Activated T-helper 1 cell treated with anti-CD3 and anti-CD28 coated beads, Interleukin-12 subunit alpha, Interleukin-12 subunit beta, Interleukin-2, Interleukin-4 antibody, amounts not matched to agents 30 ng/mL and 10 ng/mL and 1 ng/mL, durations not matched to agents 14 hours and 24 hours and 36 hours (primary cell): Measurements from ENCODE around the gene SLC52A3. TPM values are rescaled to one million over a fixed set of nuclear protein-coding genes. Genes with fewer than 3 reads are reported as not detected.

Experiments
- DNase-seq: peaks from one replicate; pipeline ENCODE4 v3.0.0; 2021; ENCODE audit warnings: low spot score
- H3K27ac Mint-ChIP-seq: one replicate; pipeline ENCODE4 v1.8.0; 2021; ENCODE audit warnings: mild to moderate bottlenecking, mixed read lengths
- H3K27me3 Mint-ChIP-seq: one replicate; pipeline ENCODE4 v1.8.0; 2022; ENCODE audit warnings: mild to moderate bottlenecking, moderate library complexity, mixed read lengths; ENCODE audit not compliant: insufficient read depth
- H3K36me3 Mint-ChIP-seq: one replicate; pipeline ENCODE4 v1.8.0; 2021; ENCODE audit warnings: low read depth, mixed read lengths
- H3K4me1 Mint-ChIP-seq: one replicate; pipeline ENCODE4 v1.8.0; 2021; ENCODE audit warnings: low read depth, mixed read lengths
- H3K4me3 Mint-ChIP-seq: one replicate; pipeline ENCODE4 v1.8.0; 2021; ENCODE audit warnings: mild to moderate bottlenecking, moderate library complexity, mixed read lengths
- H3K9me3 Mint-ChIP-seq: one replicate; pipeline ENCODE4 v1.8.0; 2021; ENCODE audit warnings: mixed read lengths
- intact Hi-C: fragments of 100-400 bp; cut with micrococcal nuclease; formaldehyde crosslinking; loops from one replicate; pipeline ENCODE4 v1.15.1; 2024
- total RNA-seq: library from RNA; stranded (reverse); gene quantifications from 2 replicates; pipeline ENCODE4 v1.2.3, GENCODE V29; 2022

The SLC52A3 gene
- total RNA-seq, 1 donor from 2014 or later, result not detected

DNA sequence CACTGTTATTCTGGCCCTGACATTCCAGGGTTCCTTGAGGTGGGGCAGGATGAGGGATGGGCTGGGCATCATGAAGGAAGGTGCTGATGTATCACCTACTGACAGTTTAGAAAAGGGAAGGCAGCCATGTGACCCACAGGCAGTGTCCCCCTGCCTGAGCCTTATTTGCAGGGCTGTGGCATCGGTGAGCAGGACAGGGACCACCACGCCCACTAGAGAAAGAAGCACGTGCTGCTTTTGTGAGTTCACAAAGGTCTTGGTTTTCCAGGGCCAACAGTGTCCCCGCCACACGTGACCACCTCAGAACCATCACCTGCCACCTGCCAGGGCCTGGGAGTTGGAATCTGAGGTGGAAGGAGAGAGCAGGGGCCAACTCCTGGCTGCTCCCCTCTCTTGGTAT is 49.2 kb downstream of the SLC52A3 start:
- peaks cover 6% of the 10 kb centered on the region for H3K27me3 Mint-ChIP-seq
- intact Hi-C loops, result no loop called here
- no peaks in the 10 kb centered on the region for H3K4me1 Mint-ChIP-seq
- no peak overlapping the region for H3K27ac Mint-ChIP-seq
- H3K36me3 Mint-ChIP-seq, result no peaks in the 10 kb centered on the region
- no peak overlapping the region for H3K4me3 Mint-ChIP-seq
- H3K9me3 Mint-ChIP-seq, result no peaks in the 10 kb centered on the region
- no peak for DNase-seq

DNA sequence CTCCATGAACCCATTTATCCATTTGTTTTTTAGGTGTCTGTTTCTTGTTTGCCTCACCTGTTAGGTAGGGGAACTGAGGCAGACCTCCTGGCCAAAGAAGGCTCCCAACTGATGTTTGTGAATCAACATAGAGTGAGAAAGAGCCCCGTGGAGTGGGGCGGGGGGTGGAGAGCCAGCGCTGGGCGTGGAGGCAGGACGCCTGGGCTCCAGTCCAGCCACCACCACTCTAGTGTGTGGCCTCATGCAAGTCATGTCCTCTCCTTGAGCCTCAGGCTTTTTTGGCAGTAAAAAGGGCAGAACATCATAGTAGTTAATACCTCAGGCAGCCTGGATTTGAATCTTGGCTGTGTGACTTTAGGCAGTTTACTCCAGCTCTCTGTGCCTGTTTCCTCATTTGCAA is 50.5 kb downstream of the SLC52A3 start:
- H3K27ac Mint-ChIP-seq, result no peak overlapping the region
- no peak for DNase-seq
- H3K4me1 Mint-ChIP-seq, result no peaks in the 10 kb centered on the region
- intact Hi-C loops, result no loop called here
- H3K4me3 Mint-ChIP-seq, result no peak overlapping the region
- H3K36me3 Mint-ChIP-seq, result no peaks in the 10 kb centered on the region
- H3K9me3 Mint-ChIP-seq, result no peaks in the 10 kb centered on the region
- H3K27me3 Mint-ChIP-seq, result peaks cover 9% of the 10 kb centered on the region

DNA sequence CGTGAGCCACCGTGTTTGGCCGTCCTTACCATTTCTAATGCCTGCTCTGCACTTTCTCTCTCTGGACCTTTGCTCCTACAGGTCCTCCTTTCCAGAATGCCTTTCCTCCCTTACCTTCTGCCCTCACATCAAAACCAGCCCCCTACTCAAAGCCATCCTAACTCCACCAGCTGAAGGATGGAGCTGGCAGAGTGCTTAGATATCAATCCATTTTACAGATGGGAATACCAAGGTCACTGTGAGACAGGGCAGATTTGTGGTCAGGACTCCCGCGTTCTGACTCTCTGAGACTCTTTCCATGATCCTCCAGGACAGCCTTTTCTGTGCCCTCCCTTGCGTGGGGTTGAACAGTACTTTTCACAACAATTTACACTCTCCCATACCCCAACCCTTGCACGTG is 51.0 kb downstream of the SLC52A3 start:
- no peak overlapping the region for H3K27ac Mint-ChIP-seq
- no peaks in the 10 kb centered on the region for H3K4me1 Mint-ChIP-seq
- DNase-seq, result no peak
- H3K4me3 Mint-ChIP-seq, result no peak overlapping the region
- H3K9me3 Mint-ChIP-seq, result no peaks in the 10 kb centered on the region
- intact Hi-C loops, result no loop called here
- H3K36me3 Mint-ChIP-seq, result no peaks in the 10 kb centered on the region
- H3K27me3 Mint-ChIP-seq, result peaks cover 9% of the 10 kb centered on the region

DNA sequence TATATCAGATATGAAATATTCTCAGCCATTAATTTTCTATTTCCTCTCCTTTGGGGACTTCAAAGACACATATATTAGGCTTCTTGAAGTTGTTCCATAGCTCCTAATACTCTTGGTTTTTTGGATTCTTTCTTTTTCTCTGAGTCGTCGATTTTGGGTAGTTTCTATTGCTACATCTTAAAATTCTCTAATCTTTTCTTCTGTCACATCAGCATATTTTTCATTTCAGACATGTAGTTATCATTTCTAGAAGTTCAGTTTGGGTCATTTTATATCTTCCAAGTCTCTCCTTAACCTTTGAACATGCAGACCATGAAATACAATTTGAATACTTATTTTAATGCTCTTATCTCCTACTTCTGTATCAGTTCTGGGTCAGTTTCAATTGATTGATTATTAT is 53.8 kb downstream of the SLC52A3 start:
- Mint-ChIP-seq H3K4me1 (no peaks in the 10 kb centered on the region), H3K36me3 (no peaks in the 10 kb centered on the region), H3K4me3 (no peak overlapping the region), H3K27ac (no peak overlapping the region), H3K9me3 (no peaks in the 10 kb centered on the region), H3K27me3 (peaks cover 19% of the 10 kb centered on the region)
- no peak for DNase-seq
- intact Hi-C loops, result no loop called here

DNA sequence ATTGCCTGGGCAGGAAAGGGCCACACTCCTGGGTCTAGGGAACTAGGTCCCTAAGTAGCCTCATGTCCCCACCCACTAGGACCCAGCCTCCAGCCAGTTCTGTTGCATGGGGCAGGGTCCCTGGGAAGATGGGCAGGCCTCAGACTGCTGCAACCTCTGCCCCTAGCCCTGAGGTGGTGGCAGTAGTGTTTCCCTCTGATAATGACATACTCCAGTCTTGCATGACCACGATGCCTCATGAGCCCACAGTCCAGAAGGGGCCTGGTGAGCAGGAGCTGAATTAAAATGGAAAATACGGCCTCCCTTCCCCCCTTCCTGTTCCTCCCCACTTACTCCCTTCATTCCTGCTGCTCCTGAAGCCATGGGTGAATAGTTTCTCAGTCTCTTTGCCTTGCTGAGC is 56.7 kb downstream of the SLC52A3 start:
- intact Hi-C loops, result no loop called here
- peaks cover 33% of the 10 kb centered on the region for H3K27me3 Mint-ChIP-seq
- H3K4me3 Mint-ChIP-seq, result no peak overlapping the region
- H3K4me1 Mint-ChIP-seq, result no peaks in the 10 kb centered on the region
- H3K36me3 Mint-ChIP-seq, result no peaks in the 10 kb centered on the region
- no peak overlapping the region for H3K27ac Mint-ChIP-seq
- H3K9me3 Mint-ChIP-seq, result peaks cover 6% of the 10 kb centered on the region
- DNase-seq, result no peak

DNA sequence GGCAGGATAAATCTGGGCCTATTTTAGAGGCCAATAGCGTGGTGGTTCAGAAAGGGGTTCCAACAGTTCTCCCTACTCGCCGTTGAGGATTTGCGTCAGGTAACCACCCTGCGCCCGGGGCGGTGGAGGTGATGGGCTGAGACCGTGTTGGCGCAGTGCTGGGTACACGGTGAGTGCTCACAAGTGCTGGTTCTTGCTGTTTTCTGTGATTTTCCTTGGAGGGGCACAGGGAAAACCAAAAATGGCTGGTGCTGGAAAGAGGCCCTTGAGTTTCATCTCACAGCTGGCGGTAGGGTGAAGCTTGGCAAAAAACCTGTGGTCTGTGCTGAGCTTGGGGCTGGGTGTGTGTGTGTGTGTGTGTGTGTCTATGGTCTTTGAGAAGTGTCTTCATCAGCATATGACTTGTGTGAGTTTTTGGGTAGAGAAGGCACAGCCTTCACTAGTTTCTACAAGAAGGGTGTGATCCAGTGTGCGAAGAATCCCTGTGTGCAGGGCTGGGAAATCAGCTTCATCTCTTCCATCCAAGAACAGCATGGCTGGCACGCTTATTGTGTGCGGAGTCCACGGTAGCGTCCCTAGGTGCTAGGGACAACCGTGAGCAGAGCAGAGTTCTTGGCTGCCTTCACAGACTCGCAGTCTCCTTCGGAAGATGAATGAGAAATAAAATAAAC is 57.4 kb downstream of the SLC52A3 start:
- Mint-ChIP-seq H3K27me3 (peaks cover 30% of the 10 kb centered on the region), H3K36me3 (no peaks in the 10 kb centered on the region), H3K4me1 (no peaks in the 10 kb centered on the region), H3K4me3 (no peak overlapping the region), H3K27ac (no peak overlapping the region), H3K9me3 (peaks cover 6% of the 10 kb centered on the region)
- no peak for DNase-seq
- intact Hi-C loops, result no loop called here

Other genes with a start within 250 kb of the SLC52A3 start
- 181 and 185 TPM in 2 replicates for gene CSNK2A1, start 224.7 kb downstream of the SLC52A3 start, total RNA-seq
- gene TCF15, start 158.2 kb downstream of the SLC52A3 start, total RNA-seq, result 0.13 TPM in 1 of 2 replicates, not detected in the other
- gene SRXN1, start 115.3 kb downstream of the SLC52A3 start, total RNA-seq, result 28.8 and 30.2 TPM in 2 replicates
- not detected in 2 replicates for gene SCRT2, start 92.7 kb downstream of the SLC52A3 start, total RNA-seq
- 19.0 and 21.1 TPM in 2 replicates for gene FAM110A, start 65.2 kb upstream of the SLC52A3 start, total RNA-seq
- gene ANGPT4, start 147.8 kb upstream of the SLC52A3 start, total RNA-seq, result not detected in 2 replicates
- not detected in 2 replicates for gene RSPO4, start 233.8 kb upstream of the SLC52A3 start, total RNA-seq